WI38 (cell line): ENCODE results near the gene STIP1.

Experiments
- H3K4me3 ChIP-seq: 2 replicates; pipeline ENCODE4 v1.5.1; 2011; ENCODE audit warnings: low read depth, mild to moderate bottlenecking, control low read depth, low read length
- CTCF ChIP-seq: IDR thresholded peaks from 2 replicates; pipeline ENCODE4 v1.5.1; 2012; ENCODE audit warnings: low read depth, mild to moderate bottlenecking, control low read depth, low read length

The STIP1 gene

GRCh38 chr11:64225608-64226506, 39.9 kb downstream of the STIP1 start, which contains the start of the genes NUDT22 and TRPT1:
Gene NUDT22, plus strand, starts transcription at chr11:64226274. Its CDS starts 379 bp downstream, at chr11:64226653.
Gene TRPT1, minus strand, starts transcription at chr11:64226186. Its CDS starts 326 bp downstream, at chr11:64225860.
- H3K4me3 ChIP-seq: peak within 1 kb of the TSS; percentile 85
- TF ChIP-seq CTCF: no peak

- peak overlapping the region; percentile 85 for H3K4me3 ChIP-seq
- no peak for TF ChIP-seq CTCF
Measured at GRCh38 chr11:64226507-64227051, 40.6 kb downstream of the STIP1 start.

GRCh38 chr11:64227405-64227956, 41.5 kb downstream of the STIP1 start:
- H3K4me3 ChIP-seq: peak overlapping the region; percentile 85
- TF ChIP-seq CTCF: no peak

GRCh38 chr11:64229090-64229743, 43.2 kb downstream of the STIP1 start:
- H3K4me3 ChIP-seq: no peak overlapping the region; the same call in 1 of the 2 replicates
- no peak for TF ChIP-seq CTCF

GRCh38 chr11:64229744-64230170, 43.8 kb downstream of the STIP1 start:
- peak overlapping the region; percentile 71 for H3K4me3 ChIP-seq
- TF ChIP-seq CTCF: no peak

GRCh38 chr11:64230171-64230984, 44.4 kb downstream of the STIP1 start, which contains the start of gene DNAJC4:
Gene DNAJC4, plus strand, starts transcription at chr11:64230548. Its CDS starts 307 bp downstream, at chr11:64230855.
- TF ChIP-seq CTCF: no peak
- peak within 1 kb of the TSS; percentile 71 for H3K4me3 ChIP-seq
